ENCODE measurements around the gene RAB4A. TPM values are rescaled to one million over a fixed set of nuclear protein-coding genes. Genes with fewer than 3 reads are reported as not detected.

RAB4A gene
- polyA plus RNA-seq, 4 donors = 48.4 to 58.8 (median 57.9) TPM

DNA sequence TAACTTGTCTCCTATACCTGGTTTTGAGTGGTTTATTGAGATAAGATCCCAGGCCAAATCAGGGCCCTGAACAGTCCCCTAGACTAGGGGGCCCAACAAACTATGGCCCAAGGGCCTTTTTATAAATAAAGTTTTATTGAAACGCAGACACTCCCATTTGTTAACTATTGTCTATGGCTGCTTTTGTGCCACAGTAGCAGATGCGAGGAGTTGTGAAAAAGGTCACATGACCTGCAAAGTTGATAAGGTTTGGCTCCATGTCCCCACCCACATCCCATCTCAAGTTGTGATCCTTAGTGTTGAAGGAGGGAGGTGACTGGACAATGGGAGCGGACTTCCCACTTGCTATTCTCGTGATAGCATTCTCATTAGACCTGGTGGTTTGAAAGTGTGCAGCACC is 29.5 kb upstream of the RAB4A start:
- no peak for DNase-seq (ENCODE audit: low read depth in 4 of 4, low spot score in 3 of 4)

DNA sequence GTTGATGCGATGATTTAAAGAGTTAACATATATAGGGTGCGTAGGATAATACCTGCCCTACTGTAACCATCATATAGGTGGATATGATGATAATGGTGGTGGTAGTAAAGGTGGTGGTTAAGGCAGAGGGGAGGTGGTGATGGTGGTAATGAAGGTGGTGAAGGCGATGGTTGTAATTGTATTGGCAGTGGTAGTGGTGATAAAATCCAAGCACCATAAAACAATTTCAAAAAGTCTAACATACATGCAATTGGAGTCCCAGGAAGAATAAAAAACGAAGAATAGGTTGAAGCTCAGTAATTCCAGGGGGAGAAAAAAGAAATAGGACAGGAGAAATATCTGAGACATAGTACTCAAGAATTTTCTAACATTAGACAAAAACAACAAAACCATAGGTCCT is 27.3 kb upstream of the RAB4A start:
- no peak for DNase-seq (ENCODE audit: low read depth in 4 of 4, low spot score in 3 of 4)

DNA sequence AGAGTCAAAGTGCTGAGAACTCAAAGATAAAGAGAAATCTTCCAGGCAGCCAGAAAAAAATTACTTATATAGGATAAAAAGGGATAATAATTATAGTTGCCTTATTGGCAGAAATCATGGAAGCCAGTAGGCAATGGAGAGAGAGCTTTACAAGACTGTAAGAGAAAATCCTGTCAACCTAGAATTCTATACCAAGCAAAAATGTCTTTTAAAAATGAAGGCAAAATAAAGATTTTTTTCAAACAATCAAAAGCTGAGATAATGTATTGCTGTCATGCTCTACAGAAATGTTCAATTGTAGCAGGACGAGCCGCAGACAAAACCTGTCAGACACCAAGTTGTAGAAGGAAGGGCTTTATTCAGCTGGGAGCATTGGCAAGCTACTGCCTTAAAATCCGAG is 26.8 kb upstream of the RAB4A start:
- DNase-seq (ENCODE audit: low read depth in 4 of 4, low spot score in 3 of 4) = no peak

DNA sequence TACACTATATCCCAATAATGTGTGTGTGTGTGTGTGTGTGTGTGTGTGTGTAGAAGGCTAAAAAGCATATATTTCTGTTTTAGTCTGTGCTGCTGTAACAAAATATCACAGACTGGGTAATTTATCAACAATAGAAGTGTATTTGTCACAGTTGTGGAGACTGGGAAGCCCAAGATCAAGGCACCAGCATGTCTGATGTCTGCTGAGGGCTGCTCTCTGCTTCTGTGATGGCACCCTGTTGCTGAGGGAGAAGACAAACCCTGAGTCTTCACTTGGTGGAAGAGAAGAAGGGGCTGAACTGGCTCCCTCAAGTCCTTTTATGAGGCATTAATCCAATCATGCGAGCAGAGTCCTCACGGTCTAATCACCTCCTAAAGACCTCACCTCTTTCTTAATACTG is 23.0 kb upstream of the RAB4A start:
- no peak for DNase-seq (ENCODE audit: low read depth in 4 of 4, low spot score in 3 of 4)

DNA sequence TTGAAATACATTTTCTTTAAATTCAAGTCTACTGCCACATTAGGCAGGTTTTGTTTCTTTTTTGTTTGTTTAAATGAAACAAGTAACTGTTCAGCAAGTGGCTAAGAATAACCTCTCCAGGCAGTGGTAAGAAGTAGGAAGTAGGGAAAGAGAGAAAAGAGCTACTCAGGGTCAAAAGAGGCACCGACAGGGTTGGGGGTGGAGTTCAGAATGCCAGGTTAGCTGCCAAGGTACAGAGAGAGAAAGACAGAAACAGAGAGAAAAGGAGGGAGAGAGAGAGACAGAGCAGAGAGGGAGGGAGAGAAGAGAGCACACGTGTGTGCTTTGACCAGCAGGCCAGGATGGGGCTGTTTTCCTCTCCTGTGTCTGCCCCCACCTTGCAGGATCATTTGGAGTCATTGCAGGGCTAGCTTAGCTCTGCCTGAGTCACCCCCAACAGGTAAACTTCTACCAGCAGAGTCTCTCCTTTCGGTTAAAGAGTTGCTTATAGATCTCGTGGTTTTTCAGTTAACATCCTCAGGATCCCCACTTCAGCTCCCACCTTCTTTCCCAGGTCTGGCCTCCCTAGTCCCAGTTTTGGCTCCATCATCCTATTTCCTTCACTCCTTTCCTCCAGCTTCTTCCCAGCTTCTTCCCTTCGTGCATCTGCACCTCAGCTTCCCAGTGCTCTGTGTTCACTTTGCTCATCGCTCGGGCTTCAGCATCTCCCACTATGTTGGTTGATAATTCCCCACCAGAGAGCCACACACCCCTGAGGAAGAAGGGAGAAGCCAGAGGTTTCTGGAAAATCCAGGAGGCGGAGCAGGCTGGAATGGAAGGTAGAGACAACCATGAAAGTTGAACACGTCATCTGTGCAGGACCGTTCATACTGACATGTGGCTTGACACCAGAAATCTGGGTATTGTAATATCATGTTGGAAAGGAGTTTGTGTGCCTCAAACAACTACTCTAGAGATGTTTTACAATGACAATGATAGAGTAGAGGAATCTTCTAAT is 21.8 kb upstream of the RAB4A start:
- DNase-seq (ENCODE audit: low read depth in 4 of 4, low spot score in 3 of 4) = no peak

DNA sequence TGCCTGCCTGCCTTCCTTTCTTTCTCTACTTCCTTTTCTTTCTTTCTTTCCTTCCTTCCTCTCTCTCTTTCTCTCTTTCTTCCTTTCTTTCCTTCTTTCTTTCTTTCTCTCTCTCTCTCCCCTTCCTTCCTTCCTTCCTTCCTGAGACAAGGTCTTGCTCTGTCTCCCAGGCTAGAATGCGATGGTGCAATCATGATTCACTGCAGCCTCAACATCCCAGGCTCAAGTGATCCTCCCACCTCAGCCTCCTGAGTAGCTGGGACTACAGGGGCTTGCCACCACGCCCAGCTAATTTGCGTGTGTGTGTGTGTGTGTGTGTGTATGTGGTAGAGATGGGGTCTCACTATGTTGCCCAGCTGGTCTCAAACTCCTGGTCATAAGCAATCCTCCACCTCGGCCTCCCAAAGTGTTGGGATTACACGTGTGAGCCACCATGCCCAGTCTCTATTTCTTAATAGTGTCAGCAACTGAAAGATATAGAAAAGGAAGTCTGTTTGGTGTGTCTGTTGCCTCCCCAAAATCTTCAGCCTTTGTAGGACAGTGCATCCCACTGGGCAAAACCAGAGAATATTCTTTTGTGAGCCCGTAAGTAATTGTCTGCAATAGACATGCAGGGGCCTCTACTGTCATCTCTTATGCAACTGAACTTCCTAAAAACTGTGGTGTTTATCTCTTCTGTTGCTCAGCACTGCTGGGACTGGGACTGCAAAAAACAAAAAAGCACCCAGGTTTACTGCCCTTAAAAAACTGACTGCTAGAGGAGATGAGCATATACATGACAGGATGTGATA is 20.9 kb upstream of the RAB4A start:
- no peak for DNase-seq (ENCODE audit: low read depth in 4 of 4, low spot score in 3 of 4)

DNA sequence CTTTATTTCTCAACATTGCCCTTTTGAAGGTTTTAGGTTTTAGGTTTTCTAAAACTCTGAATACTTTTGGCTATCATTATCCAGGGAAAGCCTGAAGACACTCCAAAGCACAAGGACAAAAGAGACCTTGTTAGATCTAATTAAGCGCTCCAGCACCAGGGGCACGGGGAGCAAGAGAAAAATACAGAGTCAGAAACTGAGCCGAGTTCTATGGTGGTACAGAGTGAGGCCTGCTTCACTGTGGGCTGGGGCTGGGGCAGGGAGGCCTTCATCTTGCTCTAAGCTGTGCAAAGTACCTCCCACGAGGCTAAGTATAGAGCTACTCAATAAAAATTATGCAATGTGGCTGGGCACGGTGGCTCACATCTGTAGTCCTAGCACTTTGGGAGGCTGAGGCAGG is 19.7 kb upstream of the RAB4A start:
- DNase-seq (ENCODE audit: low read depth in 4 of 4, low spot score in 3 of 4) = no peak

DNA sequence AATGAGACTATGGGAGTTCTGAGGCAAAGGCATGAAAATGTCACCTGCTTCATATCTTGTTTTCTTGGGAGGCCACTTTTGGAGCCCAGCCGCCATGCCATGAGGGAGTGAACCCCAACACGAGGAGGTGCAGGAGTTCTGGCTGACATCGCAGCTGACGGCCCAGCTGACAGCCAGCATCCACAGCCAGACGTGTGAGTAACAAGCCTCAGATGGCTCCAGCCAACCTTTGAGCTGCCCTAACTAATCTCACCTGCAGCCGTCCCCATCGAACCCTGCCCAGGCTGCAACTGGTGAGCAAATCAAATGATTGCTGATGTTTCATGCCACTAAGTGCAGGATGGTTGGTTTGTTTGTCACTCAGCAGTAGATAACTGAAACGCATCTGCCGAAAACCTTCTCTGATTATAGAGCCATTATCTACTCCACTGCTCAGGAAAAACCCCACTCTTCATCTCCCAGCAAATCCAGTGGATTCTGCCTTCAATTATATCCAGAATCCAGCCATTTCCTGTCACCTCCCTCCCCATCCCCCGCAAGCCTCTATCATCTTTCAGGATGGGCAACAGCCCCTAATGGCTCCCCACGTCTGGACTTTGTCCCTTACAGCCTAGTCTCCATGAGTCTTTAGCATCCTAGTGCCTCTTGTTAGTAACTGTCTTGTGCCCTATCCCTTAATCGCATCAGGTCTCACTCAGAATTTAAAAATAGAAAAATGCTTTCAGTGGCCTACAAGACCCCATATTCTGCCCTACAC is 18.5 kb upstream of the RAB4A start:
- DNase-seq (ENCODE audit: low read depth in 4 of 4, low spot score in 3 of 4) = no peak

DNA sequence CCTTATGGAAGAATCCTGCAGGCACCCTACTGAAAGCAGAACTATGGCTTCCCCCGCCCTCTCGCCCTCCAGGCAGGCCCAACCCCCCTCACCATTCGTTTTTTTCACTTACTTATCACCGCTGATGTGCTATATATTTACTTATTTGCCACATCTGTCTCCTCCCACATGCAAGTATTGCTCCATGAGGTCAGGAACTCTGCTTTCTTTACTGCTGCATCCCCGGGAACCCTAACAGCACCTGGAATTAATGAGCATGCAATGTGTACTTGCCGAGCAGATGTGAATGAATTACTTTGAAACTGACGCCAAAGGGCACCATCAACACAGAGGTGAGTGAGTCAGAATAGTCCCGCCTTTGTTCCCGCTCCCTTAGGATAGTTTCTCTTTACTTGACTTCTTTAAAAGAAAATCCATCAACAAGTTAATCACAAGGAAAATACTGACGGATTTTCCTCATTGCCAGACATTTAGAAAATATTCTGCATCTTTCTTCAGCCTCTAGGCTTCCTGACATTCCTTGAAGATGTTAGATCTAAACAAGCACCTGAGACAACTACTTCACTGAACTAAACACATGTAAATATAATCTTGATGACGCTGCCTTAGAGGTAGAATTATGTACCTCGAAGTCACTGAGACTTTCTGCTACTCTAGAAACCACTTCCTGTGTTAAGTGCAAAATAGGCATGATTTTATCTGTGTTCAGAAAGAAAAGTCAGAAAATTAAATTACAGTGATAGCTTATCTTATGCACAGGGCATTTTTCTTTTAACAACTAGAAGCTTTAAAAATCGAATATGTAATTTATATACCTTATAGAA is 17.5 kb upstream of the RAB4A start:
- DNase-seq (ENCODE audit: low read depth in 4 of 4, low spot score in 3 of 4) = no peak

DNA sequence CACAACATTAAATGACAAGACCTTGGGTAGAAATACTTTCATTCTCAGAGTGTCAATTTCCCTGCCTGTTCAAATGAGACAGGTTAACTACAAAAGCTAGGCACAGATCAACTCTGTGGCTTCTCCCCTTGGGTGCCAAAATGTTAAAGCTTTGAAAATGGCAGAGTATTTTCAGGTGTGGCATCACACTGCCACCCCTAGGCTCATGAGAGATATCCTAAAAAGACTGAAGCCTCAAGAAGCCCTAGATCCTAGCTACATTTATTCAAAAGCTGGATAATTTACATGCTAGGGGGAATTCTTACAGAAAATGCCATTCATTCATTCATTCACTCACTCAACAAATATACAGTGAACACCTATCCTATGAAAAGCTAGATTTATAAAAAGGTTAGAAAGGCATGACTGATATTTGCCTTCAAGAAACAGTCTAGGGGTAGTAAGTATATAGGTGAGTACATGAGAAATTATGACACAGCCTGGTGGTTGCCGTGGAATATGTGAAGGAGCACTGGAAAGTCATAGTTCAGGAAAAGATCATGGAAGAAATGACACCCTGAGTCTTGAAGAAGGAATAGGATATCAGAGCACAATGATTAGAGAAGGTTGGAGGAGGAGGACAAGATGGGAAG is 15.9 kb upstream of the RAB4A start:
- DNase-seq (ENCODE audit: low read depth in 4 of 4, low spot score in 3 of 4) = no peak

DNA sequence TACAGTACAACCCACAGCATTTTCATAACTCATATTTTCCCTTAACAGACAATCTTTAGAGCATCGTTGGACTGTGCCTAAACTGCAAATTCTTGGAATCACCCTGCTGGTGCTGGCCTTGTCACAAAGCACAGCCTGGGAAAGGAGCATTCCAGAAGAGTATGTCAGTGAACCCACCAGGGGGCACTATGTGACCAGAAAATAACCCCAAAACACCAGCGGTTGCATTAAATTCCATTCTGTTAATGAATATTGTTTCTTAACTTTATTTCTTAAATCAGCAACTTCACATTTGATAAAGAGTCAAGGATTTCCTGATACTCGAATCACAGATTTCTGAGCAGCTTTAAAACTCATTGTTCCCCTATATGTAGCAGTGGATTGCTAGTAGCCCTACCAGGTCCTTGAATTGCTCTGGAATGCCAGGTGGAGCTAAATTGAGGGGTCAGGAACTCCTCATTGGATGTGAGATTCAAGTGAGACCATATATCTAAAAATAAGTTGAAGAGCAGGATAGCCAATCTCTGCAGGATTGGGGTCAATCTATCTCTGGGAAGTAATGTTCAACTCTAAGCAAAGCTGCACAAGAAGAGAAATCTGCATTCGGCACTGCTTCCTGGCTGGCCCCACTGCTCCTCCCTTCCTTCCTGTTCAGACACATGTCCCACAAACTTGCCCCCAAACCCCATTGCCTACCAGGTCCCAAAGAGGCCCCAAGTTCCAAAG is 12.7 kb upstream of the RAB4A start:
- peak in 3 of 4 donors; percentile 51 to 56 (median 56) for DNase-seq (ENCODE audit: low read depth in 4 of 4, low spot score in 3 of 4)

DNA sequence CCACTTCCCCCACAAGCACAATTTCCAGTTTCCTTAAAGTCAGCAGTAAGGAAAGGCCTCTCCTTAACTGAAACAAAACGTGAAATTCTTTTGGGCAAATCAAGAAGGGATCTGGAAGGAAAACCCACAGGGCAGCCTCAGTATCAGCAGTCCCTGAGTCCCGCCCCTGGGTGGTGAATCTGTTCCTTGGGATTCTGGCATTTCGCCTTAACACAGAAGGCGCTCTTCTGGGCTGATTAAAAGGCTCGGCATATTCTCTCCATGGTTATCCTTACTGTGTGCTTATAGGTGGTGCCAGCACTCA is 12.2 kb upstream of the RAB4A start:
- no peak for DNase-seq (ENCODE audit: low read depth in 4 of 4, low spot score in 3 of 4)

DNA sequence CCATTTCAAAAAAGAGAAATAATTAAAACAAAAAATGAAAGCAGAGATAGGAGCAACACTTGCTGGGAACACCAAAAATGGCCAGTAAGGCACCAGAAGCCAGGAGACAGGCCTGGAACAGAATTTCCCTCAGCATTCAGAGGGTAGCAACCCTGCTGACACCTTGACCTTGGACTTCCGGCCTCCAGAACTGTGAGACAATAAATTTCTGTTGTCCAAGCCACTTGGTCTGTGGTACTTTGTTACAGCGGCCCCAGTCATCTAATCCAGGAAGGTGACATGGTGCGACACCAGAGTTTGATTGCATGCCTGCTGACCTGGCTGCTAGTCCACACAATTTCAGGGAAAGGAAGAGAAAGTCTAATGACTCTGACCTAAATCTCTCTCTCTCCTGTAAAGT is 10.6 kb upstream of the RAB4A start:
- DNase-seq (ENCODE audit: low read depth in 4 of 4, low spot score in 3 of 4) = no peak

DNA sequence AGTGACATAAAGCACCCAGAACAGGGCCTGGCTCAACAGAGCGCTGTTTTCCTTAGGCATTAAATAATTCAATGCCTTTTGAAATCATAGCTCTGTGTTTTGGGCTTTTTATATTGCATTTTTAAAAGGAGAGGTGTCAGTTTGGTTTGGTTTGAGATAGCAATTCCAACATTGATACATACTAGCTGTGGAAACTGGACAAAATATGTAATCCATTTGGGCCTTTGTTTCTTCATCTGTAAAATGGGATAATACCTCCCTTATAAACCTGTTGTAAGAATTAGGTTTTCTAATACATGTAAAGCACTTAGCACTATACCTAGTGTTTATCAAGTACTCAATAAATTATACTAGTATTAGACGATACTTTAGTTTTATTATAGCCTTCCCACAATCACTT is 8.7 kb upstream of the RAB4A start:
- DNase-seq (ENCODE audit: low read depth in 4 of 4, low spot score in 3 of 4) = no peak

DNA sequence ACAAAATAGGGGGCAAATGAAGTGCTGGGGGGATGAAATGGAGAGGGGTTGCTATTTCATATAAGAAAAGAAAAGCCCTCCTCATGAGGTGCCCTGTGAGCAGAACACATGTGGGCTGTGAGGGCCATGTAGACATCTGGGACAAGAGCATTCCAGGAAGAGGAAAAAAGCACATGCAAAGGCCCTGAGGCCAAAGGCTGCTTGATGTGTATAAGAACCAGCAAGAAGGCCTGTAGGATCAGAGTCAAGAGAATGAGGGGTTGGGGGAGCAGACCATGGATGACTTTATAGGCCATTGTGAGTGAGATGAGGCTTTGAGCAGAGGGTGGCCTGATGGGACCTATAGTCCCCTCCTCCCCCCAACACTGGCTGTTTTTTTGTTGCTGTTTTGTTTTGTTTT is 7.7 kb upstream of the RAB4A start:
- no peak for DNase-seq (ENCODE audit: low read depth in 4 of 4, low spot score in 3 of 4)

DNA sequence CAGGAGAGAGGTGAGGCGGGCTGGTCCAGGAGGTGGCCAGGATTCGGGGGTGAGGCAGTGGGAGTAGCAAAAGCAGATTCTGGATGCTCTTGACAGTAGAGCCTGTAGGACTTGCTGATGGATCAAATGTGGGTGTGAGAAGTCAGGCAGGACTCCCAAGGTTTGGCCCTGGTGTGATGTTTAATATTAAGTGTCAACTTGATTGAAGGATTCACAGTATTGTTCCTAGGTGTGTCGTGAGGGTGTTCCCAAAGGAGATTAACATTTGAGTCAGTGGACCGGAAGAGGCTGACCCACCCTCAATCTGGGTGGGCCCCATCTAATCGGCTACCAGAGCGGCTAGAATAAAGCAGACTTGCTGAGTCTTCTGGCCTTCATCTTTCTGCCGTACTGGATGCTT is 6.8 kb upstream of the RAB4A start:
- DNase-seq (ENCODE audit: low read depth in 4 of 4, low spot score in 3 of 4) = no peak

DNA sequence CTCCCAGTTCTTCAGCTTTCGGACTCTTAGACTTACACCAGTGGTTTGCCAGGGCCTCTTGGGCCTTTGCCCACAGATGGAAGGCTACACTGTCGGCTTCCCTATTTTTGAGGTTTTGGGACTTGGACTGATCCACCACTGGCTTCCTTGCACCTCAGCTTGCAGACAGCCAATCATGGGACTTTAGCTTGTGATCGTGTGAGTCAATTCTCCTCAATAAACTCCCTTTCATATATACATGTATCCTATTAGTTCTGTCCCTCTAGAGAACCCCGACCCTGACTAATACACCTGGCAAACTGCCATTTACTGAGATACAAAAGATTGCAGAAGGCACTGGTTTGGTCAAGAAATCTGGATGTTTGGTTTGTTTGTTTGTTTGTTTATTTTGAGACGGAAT is 6.4 kb upstream of the RAB4A start:
- DNase-seq (ENCODE audit: low read depth in 4 of 4, low spot score in 3 of 4) = no peak

DNA sequence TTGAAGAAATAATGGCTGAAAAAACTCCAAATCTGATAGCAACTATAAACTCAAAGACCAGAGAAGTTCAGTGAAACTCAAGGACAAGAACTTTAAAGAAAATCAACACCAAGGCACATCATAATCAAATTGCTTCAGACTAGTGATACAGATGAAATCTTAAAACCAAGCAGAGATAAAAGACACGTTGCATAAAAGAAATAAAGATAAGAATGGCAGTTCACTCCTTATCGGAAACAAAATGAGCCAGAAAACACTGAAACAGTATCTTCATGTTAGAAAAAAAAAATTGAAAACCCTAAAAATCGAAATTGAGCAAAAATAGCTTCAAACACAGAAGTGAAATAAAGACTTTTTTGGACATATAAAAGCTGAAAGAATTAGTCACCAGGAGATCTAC is 4.6 kb upstream of the RAB4A start:
- DNase-seq (ENCODE audit: low read depth in 4 of 4, low spot score in 3 of 4) = no peak

DNA sequence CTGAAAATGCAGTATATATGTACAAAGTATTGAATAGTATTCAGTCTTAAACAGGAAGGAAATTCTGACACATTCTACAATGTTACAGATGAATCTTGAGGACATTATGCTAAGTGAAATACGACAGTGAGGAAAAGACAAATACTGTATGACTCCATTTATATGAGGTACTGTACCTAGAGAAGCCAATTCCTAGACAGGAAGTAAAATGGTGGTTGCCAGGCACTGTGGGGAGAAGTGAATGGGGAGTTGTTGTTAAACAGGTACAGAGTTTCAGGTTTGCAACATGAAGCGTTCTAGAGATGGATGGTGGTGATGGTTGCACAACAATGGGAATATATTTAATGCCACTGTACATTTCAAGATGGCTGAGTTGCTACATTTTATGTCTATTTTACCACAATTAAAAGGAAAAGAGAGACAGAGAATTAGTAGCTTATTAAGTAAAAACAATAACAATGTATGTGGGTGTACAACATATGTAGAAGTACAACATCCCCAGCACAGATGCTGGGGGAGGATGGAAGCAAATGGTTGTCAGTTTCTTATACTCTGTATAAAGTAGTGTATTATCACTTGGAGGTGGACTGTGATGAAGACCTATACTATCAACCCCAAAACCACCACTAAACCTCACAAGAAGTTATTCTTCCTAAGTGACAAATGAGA is 3.9 kb upstream of the RAB4A start:
- no peak for DNase-seq (ENCODE audit: low read depth in 4 of 4, low spot score in 3 of 4)
